Keratinocyte (primary cell): ENCODE measurements around the gene TFDP1. TPM values are rescaled to one million over a fixed set of nuclear protein-coding genes. Genes with fewer than 3 reads are reported as not detected.

Source experiments
- DNase-seq: peaks from one replicate; pipeline ENCODE4 v3.0.0-alpha.2; 2011; ENCODE audit warnings: low read depth, missing footprints, low spot score
- FAIRE-seq: peaks from 2 replicates; lab custom pipeline; 2011; peaks lifted over from hg19 to GRCh38; lab: Jason Lieb, UNC
- H2AFZ ChIP-seq: 2 replicates; pipeline ENCODE4 v1.6.0; 2012; ENCODE audit warnings: low read length, control low read depth, inconsistent platforms; ENCODE audit not compliant: control insufficient read depth
- H3K27ac ChIP-seq: 2 replicates; pipeline ENCODE4 v1.5.1; 2011; ENCODE audit warnings: low read length; ENCODE audit not compliant: control insufficient read depth, insufficient read depth
- H3K27me3 ChIP-seq: 3 replicates; pipeline ENCODE4 v1.6.0; 2011; ENCODE audit warnings: low read length; ENCODE audit not compliant: control insufficient read depth, insufficient read depth; ENCODE audit errors: extremely low read depth
- H3K36me3 ChIP-seq, 2 experiments: 2 replicates in 1 of 2; 3 replicates in 1 of 2; pipeline ENCODE4 v1.5.1; 2011; ENCODE audit warnings: low read length in 2 of 2, mild to moderate bottlenecking in 1 of 2; ENCODE audit not compliant: control insufficient read depth in 2 of 2, insufficient read depth in 2 of 2; ENCODE audit errors: extremely low read depth in 1 of 2
- H3K4me1 ChIP-seq: 3 replicates; pipeline ENCODE4 v1.5.1; 2011; ENCODE audit warnings: low read length; ENCODE audit not compliant: control insufficient read depth, insufficient read depth; ENCODE audit errors: extremely low read depth
- H3K4me2 ChIP-seq: 3 replicates; pipeline ENCODE4 v1.6.0; 2011; ENCODE audit warnings: low read depth, low read length; ENCODE audit not compliant: control insufficient read depth, insufficient read depth; ENCODE audit errors: extremely low read depth
- H3K4me3 ChIP-seq, 3 experiments: fragments of 200-600 bp in 1 of 3; sonication (generic) in 1 of 3; 2 replicates in 2 of 3; 3 replicates in 1 of 3; pipeline ENCODE4 v1.5.1; 2011 to 2016; ENCODE audit warnings: low read length in 3 of 3, mild to moderate bottlenecking in 3 of 3, control low read depth in 2 of 3, inconsistent platforms in 1 of 3, low read depth in 1 of 3, mixed read lengths in 1 of 3, mixed run types in 1 of 3, moderate library complexity in 1 of 3; ENCODE audit not compliant: control insufficient read depth in 2 of 3, insufficient read depth in 2 of 3; ENCODE audit errors: extremely low read depth in 1 of 3
- H3K79me2 ChIP-seq: 2 replicates; pipeline ENCODE4 v1.6.0; 2012; ENCODE audit warnings: low read length; ENCODE audit not compliant: control insufficient read depth, insufficient read depth
- H3K9ac ChIP-seq: 3 replicates; pipeline ENCODE4 v1.6.0; 2011; ENCODE audit warnings: low read length; ENCODE audit not compliant: control insufficient read depth, insufficient read depth; ENCODE audit errors: extremely low read depth
- H3K9me1 ChIP-seq: 3 replicates; pipeline ENCODE4 v1.6.0; 2011; ENCODE audit warnings: low read length; ENCODE audit not compliant: control insufficient read depth, insufficient read depth; ENCODE audit errors: extremely low read depth
- H3K9me3 ChIP-seq: 2 replicates; pipeline ENCODE4 v1.5.1; 2012; ENCODE audit warnings: low read depth, low read length; ENCODE audit not compliant: control insufficient read depth
- H4K20me1 ChIP-seq: 3 replicates; pipeline ENCODE4 v1.6.0; 2011; ENCODE audit warnings: low read length; ENCODE audit not compliant: control insufficient read depth, insufficient read depth; ENCODE audit errors: extremely low read depth
- CTCF ChIP-seq, 3 experiments: IDR thresholded peaks in 1 of 3; conservative IDR thresholded peaks in 1 of 3; optimal IDR thresholded peaks in 1 of 3; 2 replicates in 2 of 3; 3 replicates in 1 of 3; pipeline versions ENCODE3 to v1.5.1; 2011; ENCODE audit warnings: low read length in 3 of 3, mild to moderate bottlenecking in 3 of 3, moderate library complexity in 2 of 3, control low read depth in 1 of 3, inconsistent platforms in 1 of 3; ENCODE audit not compliant: insufficient read depth in 2 of 3; ENCODE audit errors: extremely low read depth in 1 of 3
- EZH2 ChIP-seq: IDR thresholded peaks from one replicate; pipeline ENCODE4 v1.6.1; 2012; ENCODE audit warnings: inconsistent platforms, mild to moderate bottlenecking, low read length, moderate library complexity
- dilution Hi-C: fragments of 300-500 bp; cut with MboI; formaldehyde crosslinking; loops from one replicate; pipeline ENCODE4 v1.7.0; 2020; ENCODE audit warnings: low sequenced_read_pairs; ENCODE audit not compliant: extremely low pct_ligation_motif_present
- polyA plus RNA-seq, 5 experiments: library from polyadenylated mRNA; depleted of rRNA in 3 of 5; stranded (reverse) in 3 of 5; stranded (forward) in 1 of 5; unstranded in 1 of 5; fragments of >200 nt; gene quantifications; 1 replicate in 1 of 5; 2 replicates in 3 of 5; 3 replicates in 1 of 5; pipeline versions ENCODE4 v1.2.1 to v1.2.3, GENCODE V29; 2011 to 2012; ENCODE audit warnings: missing spikeins in 2 of 5, low read depth in 1 of 5, low replicate concordance in 1 of 5

Gene TFDP1
- polyA plus RNA-seq, 1 donor (not counting 4 experiments of a cell fraction or from before 2014, with no cell fraction given): 105 TPM

GRCh38 chr13:113539176-113539575 is 45.4 kb upstream of the TFDP1 start:
- Histone ChIP-seq H3K9ac (no peak overlapping the region), H3K4me3 (no peak overlapping the region), H3K27me3 (no peaks in the 10 kb centered on the region), H3K79me2 (peaks cover 23% of the 10 kb centered on the region), H3K4me1 (peaks cover 5% of the 10 kb centered on the region), H3K9me1 (no peaks in the 10 kb centered on the region), H2AFZ (no peak overlapping the region), H3K9me3 (no peaks in the 10 kb centered on the region), H3K36me3 (peaks cover 8 to 19% of the 10 kb centered on the region in 2 experiments), H3K27ac (no peak overlapping the region), H3K4me2 (no peak overlapping the region), H4K20me1 (peaks cover 4% of the 10 kb centered on the region)
- DNase-seq: no peak
- FAIRE-seq: no peak
- TF ChIP-seq CTCF (optimal IDR thresholded peaks at IDR 0.05 in 1 of 3, IDR thresholded peaks at IDR 0.05 in 1 of 3, conservative IDR thresholded peaks at IDR 0.05 in 1 of 3; ENCODE audit: extremely low read depth in 1 of 3, insufficient read depth in 2 of 3, low read length in 3 of 3) (no peak), EZH2 (no peak)
- dilution Hi-C loops: no loop called here

- Histone ChIP-seq H3K27ac (no peak overlapping the region), H3K9me3 (no peaks in the 10 kb centered on the region), H3K79me2 (peaks cover 27% of the 10 kb centered on the region), H4K20me1 (peaks cover 4% of the 10 kb centered on the region), H3K36me3 (peaks cover 8 to 23% of the 10 kb centered on the region in 2 experiments), H3K9me1 (no peaks in the 10 kb centered on the region), H3K4me1 (no peaks in the 10 kb centered on the region), H3K4me3 (no peak overlapping the region), H3K9ac (no peak overlapping the region), H3K27me3 (no peaks in the 10 kb centered on the region), H2AFZ (no peak overlapping the region), H3K4me2 (no peak overlapping the region)
- TF ChIP-seq CTCF (optimal IDR thresholded peaks at IDR 0.05 in 1 of 3, IDR thresholded peaks at IDR 0.05 in 1 of 3, conservative IDR thresholded peaks at IDR 0.05 in 1 of 3; ENCODE audit: extremely low read depth in 1 of 3, insufficient read depth in 2 of 3, low read length in 3 of 3): no peak
- no peak for TF ChIP-seq EZH2
- no peak for FAIRE-seq
- dilution Hi-C loops: no loop called here
- no peak for DNase-seq
These were observed 44.7 kb upstream of the TFDP1 start for GRCh38 chr13:113539822-113540221.
